ENCODE data around the gene DIS3L. TPM values are rescaled to one million over a fixed set of nuclear protein-coding genes. Genes with fewer than 3 reads are reported as not detected.
"Not testable (repeated sequence)": the region's sequence is repeated elsewhere in the genome, so short reads cannot be mapped to it uniquely, and the experiment has no call there.

Gene DIS3L
- total RNA-seq, 2 experiments from 2014 or later, result 23.6 to 24.3 TPM

DNA sequence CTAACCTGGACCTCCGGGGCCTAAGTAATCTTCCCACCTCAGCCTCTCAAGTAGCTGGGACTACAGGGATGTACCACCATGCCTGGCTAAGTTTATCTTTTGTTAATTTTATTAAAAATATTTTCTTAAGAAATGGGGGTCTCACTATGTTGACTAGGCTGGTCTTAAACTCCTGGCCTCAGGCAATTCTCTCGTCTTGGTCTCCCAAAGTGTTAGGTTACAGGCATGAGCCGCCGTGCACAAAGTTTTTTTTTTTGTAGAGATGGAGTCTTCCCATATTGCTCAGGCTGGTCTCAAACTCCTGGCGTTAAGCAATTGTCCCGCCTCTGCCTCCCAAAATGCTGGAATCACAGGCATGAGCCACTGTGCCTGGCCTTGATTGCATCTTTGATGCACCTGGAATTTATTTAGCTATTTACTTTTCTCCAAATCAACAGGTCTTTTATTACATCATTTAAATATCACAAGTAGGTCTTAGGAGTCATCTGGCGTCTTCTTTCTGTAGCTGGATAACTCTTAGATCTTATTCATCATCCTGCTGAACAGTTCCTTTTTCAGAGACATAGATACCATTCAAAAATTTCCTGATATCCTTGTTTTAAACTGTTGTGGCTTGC, 85.6 kb downstream of the DIS3L start:
- no peak overlapping the region for H3K4me3 Mint-ChIP-seq
- H3K9me3 Mint-ChIP-seq (ENCODE audit: insufficient read depth), result no peaks in the 10 kb centered on the region
- no peak for ATAC-seq
- H3K4me1 Mint-ChIP-seq (ENCODE audit: low read depth), result no peaks in the 10 kb centered on the region
- CTCF ChIA-PET, result interaction anchor here (0.6 to 2.3 kb wide), 5 partner anchors 8 to 120 kb away, joined by 3 to 9 read pairs (median 3); partner anchors contain the start of gene MAP2K1
- no peak for DNase-seq
- H3K27ac Mint-ChIP-seq, result no peak overlapping the region
- POLR2A ChIA-PET, result no interaction called here
- peaks cover 6% of the 10 kb centered on the region for H3K36me3 Mint-ChIP-seq (ENCODE audit: low read depth)
- H3K27me3 Mint-ChIP-seq (ENCODE audit: low read depth), result no peaks in the 10 kb centered on the region

DNA sequence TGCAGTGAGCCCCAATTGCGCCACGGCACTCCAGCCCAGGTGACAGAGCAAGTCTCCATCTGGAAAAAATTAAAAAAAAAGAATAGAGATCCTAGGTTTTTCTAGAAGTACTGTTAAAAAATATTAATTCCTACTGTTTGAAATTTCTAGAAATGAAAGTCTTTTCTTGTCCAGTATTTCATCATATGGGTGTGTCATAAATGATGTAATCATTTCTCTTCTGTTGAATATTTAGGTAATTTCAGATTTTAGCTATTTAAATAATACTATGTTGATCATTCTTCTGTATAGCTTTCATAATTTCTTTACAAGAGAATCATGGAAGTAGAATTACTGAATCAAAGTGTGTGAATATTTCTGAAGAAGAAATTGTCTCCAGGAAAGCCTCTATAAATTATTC, 88.0 kb downstream of the DIS3L start:
- ChIA-PET CTCF (interaction anchor here (0.6 to 1.3 kb wide), 3 partner anchors 116 to 127 kb away, joined by 3 to 6 read pairs (median 4); partner anchors contain the start of gene SNAPC5), POLR2A (interaction anchor here (0.7 to 1.4 kb wide), 2 partner anchors 9 to 117 kb away, joined by 3 to 4 read pairs; no protein-coding TSS in a partner anchor)
- ATAC-seq; DNase-seq; H3K9me3 Mint-ChIP-seq (ENCODE audit: insufficient read depth); H3K27ac Mint-ChIP-seq; H3K4me3 Mint-ChIP-seq; H3K27me3 Mint-ChIP-seq (ENCODE audit: low read depth); H3K36me3 Mint-ChIP-seq (ENCODE audit: low read depth): not testable (repeated sequence)
- peaks cover 13% of the 10 kb centered on the region for H3K4me1 Mint-ChIP-seq (ENCODE audit: low read depth)

Other genes starting within 250 kb of the DIS3L start
- gene MEGF11, start 39.8 kb upstream of the DIS3L start, total RNA-seq, result not detected
- gene TIPIN, start 63.1 kb downstream of the DIS3L start, total RNA-seq, result 10 to 100 TPM; 36.4 to 42.7 TPM
- gene MAP2K1, start 93.3 kb downstream of the DIS3L start, total RNA-seq, result 100 to 1,000 TPM; 108 to 118 TPM
- 10 to 100 TPM; 25.0 to 25.7 TPM for gene SNAPC5, start 204.2 kb downstream of the DIS3L start, total RNA-seq
- 1,000 to 10,000 TPM; 2,498 to 2,528 TPM for gene RPL4, start 211.3 kb downstream of the DIS3L start, total RNA-seq
- gene ZWILCH, start 211.8 kb downstream of the DIS3L start, total RNA-seq, result 10 to 100 TPM; 37.2 to 44.8 TPM